Esophagus muscularis mucosa (tissue), 4 donors: ENCODE data around the gene RBPJL. TPM values are rescaled to one million over a fixed set of nuclear protein-coding genes. Genes with fewer than 3 reads are reported as not detected.

ENCODE experiments used
- DNase-seq: peaks from one replicate; pipeline ENCODE4 v3.0.0-alpha.2; 2017; ENCODE audit errors: extremely low spot score
- H3K27ac ChIP-seq, 4 donors: fragments of 200-600 bp; sonication (generic); replicated peaks in 1 of 4; 1 replicate in 3 of 4; 2 replicates in 1 of 4; pipeline ENCODE4 v1.5.1; 2016 to 2019; ENCODE audit warnings: mild to moderate bottlenecking in 1 of 4
- H3K27me3 ChIP-seq, 4 donors: fragments of 200-600 bp; sonication (generic); one replicate each; pipeline versions ENCODE4 v1.5.1 to v1.6.0; 2016 to 2019
- H3K36me3 ChIP-seq, 4 donors: fragments of 200-600 bp; sonication (generic); one replicate each; pipeline ENCODE4 v1.5.1; 2016 to 2019
- H3K4me1 ChIP-seq, 4 donors: fragments of 200-600 bp; sonication (generic); one replicate each; pipeline ENCODE4 v1.5.1; 2016 to 2019
- H3K4me3 ChIP-seq, 4 donors: fragments of 200-600 bp; sonication (generic); 1 replicate in 2 of 4; 2 replicates in 2 of 4; pipeline ENCODE4 v1.5.1; 2016 to 2019; ENCODE audit warnings: mild to moderate bottlenecking in 4 of 4, moderate library complexity in 1 of 4
- H3K9me3 ChIP-seq, 4 donors: fragments of 200-600 bp; sonication (generic); 1 replicate in 3 of 4; 2 replicates in 1 of 4; pipeline ENCODE4 v1.5.1; 2016 to 2019
- CTCF ChIP-seq, 3 experiments: fragments of 200-600 bp in 2 of 3; fragments of 450-650 bp in 1 of 3; sonication (generic) in 2 of 3; IDR thresholded peaks; one replicate each; pipeline ENCODE4 v1.5.1; 2017 to 2019; ENCODE audit warnings: antibody characterized with exemption in 3 of 3, mild to moderate bottlenecking in 2 of 3, moderate library complexity in 1 of 3
- EP300 ChIP-seq: sonication (generic); formaldehyde crosslinking; IDR thresholded peaks from one replicate; pipeline ENCODE4 v1.6.1; 2017; ENCODE audit warnings: antibody characterized with exemption
- POLR2A ChIP-seq: fragments of 450-650 bp; IDR thresholded peaks from one replicate; pipeline ENCODE4 v1.6.1; 2017; ENCODE audit warnings: antibody characterized with exemption, moderate library complexity, mild to moderate bottlenecking, low read depth
- POLR2AphosphoS5 ChIP-seq, 2 donors: sonication (generic); formaldehyde crosslinking; IDR thresholded peaks; one replicate each; pipeline ENCODE4 v1.6.1; 2017; ENCODE audit warnings: antibody characterized with exemption in 2 of 2
- WGBS: methylation state at CpG from one replicate; pipeline ENCODE4 v1.1.5; 2018; 5-methylcytosine and 5-hydroxymethylcytosine counted together
- intact Hi-C: fragments of 100-400 bp; cut with DNase I; formaldehyde crosslinking; loops from one replicate; pipeline ENCODE4 v1.15.1; 2023
- total RNA-seq, 4 donors: library from RNA; depleted of rRNA; stranded (reverse); fragments of >200 nt; gene quantifications; one replicate each; pipeline versions ENCODE4 v1.1.0 to v1.2.1, GENCODE V29; 2016

Gene RBPJL
- total RNA-seq, 4 donors from 2014 or later = not detected

GRCh38 chr20:45340236-45340847 is 33.7 kb downstream of the RBPJL start:
- peaks cover 79 to 100% (median 97%) of the 10 kb centered on the region in 4 donors for H3K4me1 ChIP-seq
- DNase-seq = no peak
- TF ChIP-seq POLR2AphosphoS5 (IDR thresholded peaks at IDR 0.05) = no peak
- no peak for TF ChIP-seq POLR2A
- no peak for TF ChIP-seq EP300
- TF ChIP-seq CTCF (IDR thresholded peaks at IDR 0.05) = no peak
- 61% methylated on average over 5 of the region's 5 CpGs for WGBS
- no peak overlapping the region for H3K4me3 ChIP-seq
- no peaks in the 10 kb centered on the region for H3K27me3 ChIP-seq
- H3K36me3 ChIP-seq = peaks cover 0 to 18% (median 8%) of the 10 kb centered on the region in 4 donors
- H3K27ac ChIP-seq = peak overlapping the region; percentile 93 to 97 (median 96)
- intact Hi-C loops = no loop called here
- H3K9me3 ChIP-seq = no peaks in the 10 kb centered on the region

- 67% methylated on average over 1 of the region's 1 CpG for WGBS
- intact Hi-C loops = no loop called here
- peaks cover 84 to 100% (median 100%) of the 10 kb centered on the region in 4 donors for H3K4me1 ChIP-seq
Observed at GRCh38 chr20:45340951-45341350, 34.3 kb downstream of the RBPJL start.

GRCh38 chr20:45341579-45341938 is 34.9 kb downstream of the RBPJL start:
- H3K4me3 ChIP-seq = peak overlapping the region; percentile 39 to 80 (median 78)
- H3K27ac ChIP-seq = peak overlapping the region; percentile 93 to 97 (median 96)
- 22% methylated on average over 3 of the region's 3 CpGs for WGBS
- peaks cover 0 to 7% (median 2%) of the 10 kb centered on the region in 4 donors for H3K36me3 ChIP-seq
- no peak for DNase-seq
- no peaks in the 10 kb centered on the region for H3K9me3 ChIP-seq
- no peak for TF ChIP-seq EP300
- no peak for TF ChIP-seq POLR2AphosphoS5 (IDR thresholded peaks at IDR 0.05)
- TF ChIP-seq CTCF (IDR thresholded peaks at IDR 0.05) = no peak
- no peak for TF ChIP-seq POLR2A
- H3K4me1 ChIP-seq = peaks cover 86 to 100% (median 100%) of the 10 kb centered on the region in 4 donors
- no peaks in the 10 kb centered on the region for H3K27me3 ChIP-seq
- intact Hi-C loops = no loop called here

More at GRCh38 chr20:45340951-45341350, 34.3 kb downstream of the RBPJL start:
- Histone ChIP-seq H3K4me3 (no peak overlapping the region), H3K27ac (peak overlapping the region; percentile 93 to 97 (median 96)), H3K9me3 (no peaks in the 10 kb centered on the region), H3K36me3 (peaks cover 0 to 12% (median 3%) of the 10 kb centered on the region in 4 donors), H3K27me3 (no peaks in the 10 kb centered on the region)
- TF ChIP-seq CTCF (IDR thresholded peaks at IDR 0.05) = no peak
- no peak for TF ChIP-seq POLR2AphosphoS5 (IDR thresholded peaks at IDR 0.05)
- no peak for TF ChIP-seq POLR2A
- no peak for TF ChIP-seq EP300
- DNase-seq = no peak

- Histone ChIP-seq H3K27ac (peak overlapping the region; percentile 93 to 97 (median 96)), H3K36me3 (peaks cover 0 to 7% (median 2%) of the 10 kb centered on the region in 4 donors), H3K4me1 (peaks cover 85 to 100% (median 99%) of the 10 kb centered on the region in 4 donors), H3K9me3 (no peaks in the 10 kb centered on the region), H3K4me3 (peak overlapping the region; percentile 39 to 80 (median 78)), H3K27me3 (no peaks in the 10 kb centered on the region)
- TF ChIP-seq EP300 (no peak), POLR2A (peak; percentile 18), POLR2AphosphoS5 (IDR thresholded peaks at IDR 0.05) (peak; percentile 91 to 94), CTCF (IDR thresholded peaks at IDR 0.05) (no peak)
- intact Hi-C loops = no loop called here
- DNase-seq = no peak
- 9% methylated on average over 10 of the region's 16 CpGs for WGBS
Observed at GRCh38 chr20:45341939-45342854, 35.6 kb downstream of the RBPJL start.
